ENCODE data around the gene BTBD16.

BTBD16 gene

DNA sequence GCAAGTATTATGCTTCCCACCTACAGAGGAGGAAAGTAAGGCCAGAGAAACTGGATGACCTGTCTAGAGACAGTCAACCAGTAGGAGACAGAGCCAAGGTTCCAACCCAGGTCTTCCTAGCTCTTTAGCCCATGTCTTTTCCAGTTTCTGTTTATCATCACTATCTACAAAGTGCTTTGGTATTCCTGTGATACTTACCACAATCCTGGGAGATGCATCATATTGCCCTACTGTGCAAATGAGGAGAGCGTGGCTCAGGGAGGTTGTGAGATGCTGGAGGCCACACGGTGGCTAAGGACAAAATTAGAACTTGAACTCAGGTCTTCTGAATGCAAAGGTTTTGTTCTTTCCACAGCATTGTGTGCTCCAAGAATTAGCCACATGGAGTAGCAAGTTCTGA is 92.2 kb downstream of the BTBD16 start:
- TF ChIP-seq, protein P1, sequence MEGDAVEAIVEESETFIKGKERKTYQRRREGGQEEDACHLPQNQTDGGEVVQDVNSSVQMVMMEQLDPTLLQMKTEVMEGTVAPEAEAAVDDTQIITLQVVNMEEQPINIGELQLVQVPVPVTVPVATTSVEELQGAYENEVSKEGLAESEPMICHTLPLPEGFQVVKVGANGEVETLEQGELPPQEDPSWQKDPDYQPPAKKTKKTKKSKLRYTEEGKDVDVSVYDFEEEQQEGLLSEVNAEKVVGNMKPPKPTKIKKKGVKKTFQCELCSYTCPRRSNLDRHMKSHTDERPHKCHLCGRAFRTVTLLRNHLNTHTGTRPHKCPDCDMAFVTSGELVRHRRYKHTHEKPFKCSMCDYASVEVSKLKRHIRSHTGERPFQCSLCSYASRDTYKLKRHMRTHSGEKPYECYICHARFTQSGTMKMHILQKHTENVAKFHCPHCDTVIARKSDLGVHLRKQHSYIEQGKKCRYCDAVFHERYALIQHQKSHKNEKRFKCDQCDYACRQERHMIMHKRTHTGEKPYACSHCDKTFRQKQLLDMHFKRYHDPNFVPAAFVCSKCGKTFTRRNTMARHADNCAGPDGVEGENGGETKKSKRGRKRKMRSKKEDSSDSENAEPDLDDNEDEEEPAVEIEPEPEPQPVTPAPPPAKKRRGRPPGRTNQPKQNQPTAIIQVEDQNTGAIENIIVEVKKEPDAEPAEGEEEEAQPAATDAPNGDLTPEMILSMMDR (IDR thresholded peaks at IDR 0.05; ENCODE audit: low read length, missing control alignments): no peak
- DNase-seq (ENCODE audit: low read depth): no peak

DNA sequence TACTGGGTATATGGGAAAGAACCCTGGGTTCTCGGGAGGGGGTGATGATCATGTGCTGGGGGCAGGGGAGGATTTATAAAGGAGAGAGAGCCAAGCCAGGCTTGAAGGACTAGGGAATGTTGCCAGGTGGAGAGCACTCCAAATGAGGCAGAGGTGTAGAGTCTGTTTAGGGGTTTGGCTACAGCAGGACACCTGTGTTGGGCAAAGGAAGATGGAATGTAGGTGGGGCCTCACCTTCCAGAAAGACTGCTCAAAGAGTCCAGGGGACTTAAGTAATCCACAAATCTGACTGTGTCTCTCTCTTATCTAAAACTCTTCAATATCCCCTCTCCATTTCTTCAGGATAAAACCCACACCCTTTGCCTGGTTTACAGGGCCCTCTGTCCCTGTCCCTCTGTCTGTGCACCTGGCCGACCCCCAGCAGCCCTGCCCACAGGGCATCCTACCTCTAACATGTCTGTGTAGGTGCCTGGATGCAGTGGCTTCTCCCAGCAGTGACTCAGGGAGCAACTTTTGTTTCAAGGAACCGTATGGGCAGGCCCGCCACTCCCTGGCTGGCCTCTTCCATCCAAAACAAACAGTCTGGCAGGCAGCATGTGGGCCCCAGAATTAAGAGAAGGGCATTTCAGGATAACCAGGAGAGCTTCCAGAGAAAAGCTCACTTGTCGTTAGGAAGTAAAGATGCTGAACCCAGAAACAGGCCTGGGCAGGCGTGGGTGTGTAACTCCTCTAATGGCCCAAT is 92.8 kb downstream of the BTBD16 start:
- no peak overlapping the region for H3K4me3 ChIP-seq (replicated peaks; ENCODE audit: low read depth, low read length)
- TF ChIP-seq, protein P1 (IDR thresholded peaks at IDR 0.05; ENCODE audit: low read length, missing control alignments): no peak
- no peak for DNase-seq (ENCODE audit: low read depth)

More for the DNA sequence above, 92.2 kb downstream of the BTBD16 start:
- H3K4me3 ChIP-seq (replicated peaks; ENCODE audit: low read depth, low read length): no peak overlapping the region

DNA sequence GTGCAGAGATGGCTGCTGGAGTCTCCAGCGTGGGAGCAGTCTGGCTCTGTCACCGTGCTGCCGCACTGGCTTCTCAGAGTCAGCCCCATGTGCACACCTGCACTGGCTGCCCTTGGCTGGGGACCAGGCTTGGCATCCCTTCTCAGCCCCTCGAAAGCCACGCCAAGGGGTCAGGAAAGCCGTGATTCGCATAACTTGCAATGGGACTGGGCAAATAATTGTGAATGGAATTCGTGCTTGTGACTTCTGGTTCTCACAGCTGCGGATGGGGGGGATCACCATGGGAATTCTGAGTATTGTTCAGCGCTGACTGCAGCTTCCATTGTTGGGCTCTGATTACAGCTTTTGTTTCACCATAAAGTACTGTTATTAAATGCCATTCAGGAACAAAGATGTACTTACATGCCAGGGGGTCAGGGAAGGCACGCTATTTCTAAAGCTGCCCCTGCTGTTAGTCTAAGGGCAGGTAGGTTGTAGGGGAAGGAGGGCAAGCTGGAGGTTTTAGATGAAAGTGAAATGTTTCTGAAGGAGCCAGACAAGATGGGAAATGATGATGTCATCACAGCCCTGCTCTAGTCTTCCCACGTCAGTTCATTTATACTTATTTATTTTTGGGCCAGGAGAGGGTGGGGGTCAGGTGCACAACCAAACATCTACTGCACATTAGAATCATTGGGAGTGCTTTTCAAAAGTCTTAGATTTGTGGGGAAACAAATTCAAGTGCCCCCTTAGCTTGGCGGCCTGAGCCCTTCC is 97.6 kb downstream of the BTBD16 start:
- H3K4me3 ChIP-seq (replicated peaks; ENCODE audit: low read depth, low read length): no peak overlapping the region
- TF ChIP-seq, protein P1 (IDR thresholded peaks at IDR 0.05; ENCODE audit: low read length, missing control alignments): no peak
- peak; percentile 20 for DNase-seq (ENCODE audit: low read depth)

DNA sequence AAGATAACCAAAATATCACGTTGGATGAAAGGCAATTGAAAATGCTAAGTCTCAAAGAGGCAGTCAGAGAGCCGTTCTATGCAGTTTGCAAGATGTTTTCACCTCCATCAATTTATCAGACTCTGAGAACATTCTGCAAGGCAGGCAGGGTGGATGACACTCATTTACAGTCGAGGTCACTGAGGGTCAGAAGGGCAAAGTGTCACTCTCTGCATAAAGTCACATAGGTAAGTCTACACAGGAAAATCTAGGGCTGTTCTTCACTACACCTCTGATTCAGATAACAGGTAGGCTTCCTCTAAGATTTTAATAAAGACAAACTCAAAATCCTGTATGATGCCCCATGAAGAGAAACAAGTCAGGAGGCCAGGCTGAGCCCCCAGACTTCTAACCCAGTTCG is 102.0 kb downstream of the BTBD16 start:
- TF ChIP-seq, protein P1 (IDR thresholded peaks at IDR 0.05; ENCODE audit: low read length, missing control alignments): no peak
- H3K4me3 ChIP-seq (replicated peaks; ENCODE audit: low read depth, low read length): no peak overlapping the region
- DNase-seq (ENCODE audit: low read depth): no peak

DNA sequence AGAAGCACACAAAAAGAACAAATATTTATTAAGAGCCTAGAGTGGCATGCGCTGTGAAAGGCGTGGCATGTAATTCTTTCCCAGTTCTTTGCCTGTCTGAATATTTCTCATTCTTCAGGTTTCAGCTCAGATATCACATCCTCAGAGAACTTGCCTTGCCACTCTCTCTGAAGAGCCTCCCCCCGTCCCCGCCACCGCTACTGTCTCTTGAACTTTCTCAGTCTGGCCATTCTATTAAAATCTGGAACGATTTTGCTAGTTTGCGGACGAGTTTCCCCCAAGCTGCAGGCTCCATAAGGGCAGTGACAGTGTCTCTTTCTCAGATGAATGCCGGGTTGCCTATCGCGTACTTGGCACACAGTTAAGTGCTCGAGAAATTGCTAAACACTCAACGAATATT is 102.6 kb downstream of the BTBD16 start:
- peak; percentile 30 for DNase-seq (ENCODE audit: low read depth)
- peak overlapping the region; percentile 71 for H3K4me3 ChIP-seq (replicated peaks; ENCODE audit: low read depth, low read length)
- TF ChIP-seq, protein P1 (IDR thresholded peaks at IDR 0.05; ENCODE audit: low read length, missing control alignments): no peak

DNA sequence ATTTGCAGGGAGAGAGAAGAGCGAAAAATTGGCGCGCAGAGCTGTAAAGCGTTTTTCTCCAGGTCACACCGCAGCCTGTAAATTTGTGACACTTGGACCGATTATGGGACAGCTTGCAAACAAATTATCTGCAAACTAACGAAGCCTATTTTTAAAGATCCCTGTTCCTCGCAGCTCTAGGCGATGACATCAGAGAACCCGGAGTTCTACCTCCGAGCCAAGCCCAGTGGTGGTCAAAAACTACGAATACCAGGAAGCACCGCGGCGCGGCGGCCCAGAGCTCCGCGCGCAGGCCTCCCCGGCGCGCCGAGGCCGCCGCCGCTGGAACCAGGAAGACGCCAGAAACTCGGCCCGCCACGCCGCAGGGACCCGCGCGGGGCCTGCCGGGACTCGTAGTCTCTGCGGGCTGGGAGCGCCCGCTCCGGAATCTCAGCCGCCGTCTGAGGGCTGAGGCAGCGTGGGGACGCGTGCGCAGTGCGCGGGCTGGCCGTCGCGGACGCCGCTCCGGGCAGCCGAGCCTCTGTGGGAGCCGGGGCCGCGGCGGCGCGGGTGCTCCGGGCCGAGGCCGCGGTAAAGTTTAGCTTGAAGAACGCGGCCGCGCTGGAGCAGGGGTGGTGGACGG is 103.3 kb downstream of the BTBD16 start, which contains the start of gene PLEKHA1:
TSS of gene PLEKHA1 (plus strand) at position 472 of the 622 bp plus-strand sequence. CDS start 18,493 bp downstream, outside the sequence.
- TF ChIP-seq, protein P1 (IDR thresholded peaks at IDR 0.05; ENCODE audit: low read length, missing control alignments): no peak
- DNase-seq (ENCODE audit: low read depth): peak; percentile 94
- peak within 1 kb of the TSS; percentile 79 for H3K4me3 ChIP-seq (replicated peaks; ENCODE audit: low read depth, low read length)

Measured in fibroblast of pulmonary artery (primary cell).